GM19467 (cell line): ENCODE data around the gene PGAP6.
A peak's percentile ranks its signal among the peaks of the same experiment; 100 is the strongest.
"Not testable (repeated sequence)": the region's sequence is repeated elsewhere in the genome, so short reads cannot be mapped to it uniquely, and the experiment has no call there.

Experiments
- ATAC-seq: cut with Tn5 transposase; IDR thresholded peaks from one replicate; pipeline ENCODE4 v1.9.1; 2021; ENCODE audit warnings: mild to moderate bottlenecking, moderate library complexity; ENCODE audit not compliant: unreplicated experiment

PGAP6 gene

GRCh38 chr16:368388-369158 is 13.2 kb downstream of the PGAP6 start:
- no peak for ATAC-seq

- ATAC-seq = no peak
These were observed 14.4 kb downstream of the PGAP6 start for GRCh38 chr16:367333-367903.

- ATAC-seq = no peak
These were observed 15.3 kb downstream of the PGAP6 start for GRCh38 chr16:366476-366875.

- no peak for ATAC-seq
These were observed 16.9 kb downstream of the PGAP6 start for GRCh38 chr16:364595-365491.

- ATAC-seq = no peak
These were observed 17.9 kb downstream of the PGAP6 start for GRCh38 chr16:363766-364490.

- ATAC-seq = no peak
These were observed 18.5 kb downstream of the PGAP6 start for GRCh38 chr16:363110-363765.

GRCh38 chr16:362702-362999 is 19.1 kb downstream of the PGAP6 start:
- not testable (repeated sequence) for ATAC-seq

DNA sequence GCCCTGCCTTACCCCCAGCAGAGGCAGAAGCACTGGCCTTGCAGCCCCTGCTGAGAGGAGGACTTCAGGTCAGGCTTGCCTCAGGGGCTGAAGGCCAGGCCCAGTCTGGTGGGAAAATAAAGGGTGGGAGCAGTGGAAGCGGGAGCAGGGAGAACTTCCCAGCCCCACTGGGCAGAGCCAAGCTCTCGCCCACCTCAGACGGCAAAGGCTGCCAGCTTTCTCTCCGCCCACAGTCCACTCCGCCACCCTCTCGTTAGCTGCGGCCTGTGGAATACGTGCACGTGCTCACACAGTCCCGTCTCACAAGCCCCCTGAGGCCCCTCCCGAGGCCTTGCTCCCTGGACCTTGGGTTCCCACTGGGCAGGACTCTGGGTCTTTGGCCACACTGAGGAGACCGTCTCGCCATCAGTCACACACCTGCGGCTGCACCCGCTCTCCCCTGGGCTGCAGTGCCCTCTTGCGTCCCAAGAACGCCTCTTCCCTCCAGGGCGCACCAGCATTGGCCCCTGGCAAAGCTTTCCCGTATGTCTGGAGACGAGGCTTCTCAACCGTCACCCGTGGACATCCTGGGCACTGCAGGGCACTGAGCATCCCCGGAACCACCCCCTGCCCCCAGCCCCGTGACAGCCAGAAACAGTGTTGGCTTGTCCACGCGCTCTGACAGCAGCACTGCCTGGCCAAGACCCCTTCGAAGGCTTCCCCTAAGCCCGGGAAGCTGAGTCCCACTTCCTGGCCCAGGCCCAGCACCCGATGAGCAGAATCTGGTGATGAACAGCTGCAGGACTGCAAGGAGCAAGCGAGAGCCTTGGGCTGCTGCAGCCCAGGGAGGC is 19.7 kb downstream of the PGAP6 start:
- peak; percentile 54 for ATAC-seq

GRCh38 chr16:361341-361871 is 20.4 kb downstream of the PGAP6 start:
- no peak for ATAC-seq

GRCh38 chr16:360698-361336 is 21.0 kb downstream of the PGAP6 start:
- ATAC-seq = no peak

DNA sequence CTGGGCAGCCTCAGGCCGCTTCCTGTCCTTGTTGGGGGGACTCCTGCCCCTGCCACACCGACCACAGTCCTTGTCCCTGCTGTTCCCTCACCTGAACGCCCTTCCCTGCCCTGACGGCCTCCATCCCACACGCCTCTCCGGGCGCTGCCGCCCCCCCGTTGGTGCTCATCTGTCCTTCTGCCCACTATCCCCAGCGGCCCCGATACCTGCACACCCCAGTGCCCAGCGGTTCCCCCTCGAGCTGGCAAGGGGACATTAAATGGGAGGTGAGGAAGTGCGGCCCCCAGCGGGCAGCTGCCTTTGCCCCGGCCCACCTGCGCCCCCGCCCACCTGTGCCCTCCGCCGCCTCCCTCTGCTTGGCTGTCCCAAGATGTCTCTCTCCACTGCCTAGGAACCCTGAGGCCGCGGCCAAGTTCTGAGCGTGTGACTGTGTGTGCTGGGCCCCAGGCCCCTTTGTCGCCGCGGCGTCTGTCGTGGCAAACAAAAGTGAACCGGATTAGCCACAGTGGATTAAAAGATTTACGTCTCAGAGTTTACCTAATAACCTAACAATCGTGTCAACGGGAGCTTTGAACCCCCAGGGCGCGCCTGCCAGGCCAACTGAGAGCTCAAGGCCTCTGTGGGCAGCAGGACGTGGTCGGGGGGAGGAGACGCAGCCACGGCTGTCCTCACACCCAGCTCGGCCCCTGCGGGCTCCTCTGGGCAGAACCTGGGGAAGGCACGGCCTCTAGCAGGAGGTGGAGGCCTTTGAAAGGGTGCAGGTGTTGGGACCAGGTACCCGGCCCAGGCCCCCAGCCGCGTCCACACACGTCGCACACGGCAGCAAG is 21.7 kb downstream of the PGAP6 start:
- no peak for ATAC-seq

- no peak for ATAC-seq
These were observed 22.6 kb downstream of the PGAP6 start for GRCh38 chr16:359067-359763.

DNA sequence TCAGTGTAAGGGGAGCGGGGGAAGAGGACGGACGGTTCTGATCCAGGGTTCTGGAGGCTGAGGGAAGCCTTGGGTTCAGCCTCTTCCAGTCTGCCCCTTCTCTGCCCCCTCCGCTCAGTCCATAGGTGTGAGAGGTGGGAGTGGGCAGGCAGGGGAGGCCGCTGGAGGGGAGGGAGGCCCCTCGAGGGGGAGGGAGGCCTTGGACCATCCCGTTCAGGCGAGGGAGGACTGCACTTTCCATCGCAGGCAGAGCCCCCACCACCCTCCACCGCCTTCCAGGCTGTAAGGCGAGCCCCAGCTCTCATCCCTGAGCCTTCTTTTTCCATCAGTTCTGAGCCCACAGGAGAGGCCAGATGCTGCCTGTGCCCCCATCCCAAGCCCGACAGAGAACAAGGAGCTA is 25.0 kb downstream of the PGAP6 start:
- ATAC-seq = no peak

DNA sequence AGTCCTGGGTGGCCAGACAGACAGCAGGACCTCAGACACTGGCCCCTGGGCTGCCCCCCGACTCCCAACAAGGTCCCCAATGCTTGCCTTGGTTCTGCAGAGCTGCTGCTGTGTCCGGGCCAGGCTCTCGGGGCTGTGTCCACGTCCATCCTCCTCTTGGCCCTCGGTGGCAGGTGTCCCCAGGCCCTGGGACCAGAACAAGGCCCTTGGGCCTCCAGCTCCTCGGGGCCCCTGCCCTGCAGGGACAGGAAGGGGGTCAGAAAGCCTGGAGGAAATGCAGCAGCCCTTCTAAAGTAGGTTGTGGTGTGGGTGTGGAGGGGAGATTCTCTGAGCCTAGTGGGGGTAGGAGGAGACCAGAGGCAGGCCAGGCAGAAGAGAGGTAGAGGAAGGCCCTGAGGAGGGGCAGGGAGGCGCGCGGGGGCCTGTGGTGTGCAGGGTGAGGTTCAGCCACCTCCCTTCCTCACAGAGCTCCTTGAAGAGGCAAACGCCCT is 26.8 kb downstream of the PGAP6 start:
- no peak for ATAC-seq

DNA sequence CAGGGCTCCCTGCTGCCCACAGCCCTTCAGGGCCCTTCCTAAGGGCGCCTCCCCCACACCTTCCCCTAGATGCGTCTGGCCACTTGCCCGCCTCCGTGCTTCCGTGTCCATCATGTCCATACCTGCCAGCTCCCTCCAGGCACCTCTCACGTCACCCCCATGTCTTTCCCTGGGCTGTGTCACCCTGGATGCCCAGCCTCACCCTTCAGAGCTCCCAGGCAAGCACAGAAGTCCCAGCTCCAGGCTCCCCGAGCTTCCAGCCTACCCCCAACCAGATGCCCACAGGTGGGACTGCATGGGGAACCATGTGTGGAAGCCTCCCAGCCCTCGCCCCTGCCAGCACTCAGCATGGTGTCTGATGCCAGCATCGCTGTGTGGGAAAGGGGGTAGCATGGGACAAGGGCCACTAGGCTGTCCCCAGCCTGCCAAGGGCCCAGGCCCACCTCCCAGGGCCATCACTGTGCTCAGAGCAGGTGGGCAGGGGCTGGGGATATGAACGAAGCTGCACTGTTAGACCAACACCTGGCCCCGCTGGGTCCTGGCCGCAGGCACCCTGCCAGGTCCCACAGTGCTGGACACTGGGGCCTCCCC is 27.4 kb downstream of the PGAP6 start:
- ATAC-seq = no peak

DNA sequence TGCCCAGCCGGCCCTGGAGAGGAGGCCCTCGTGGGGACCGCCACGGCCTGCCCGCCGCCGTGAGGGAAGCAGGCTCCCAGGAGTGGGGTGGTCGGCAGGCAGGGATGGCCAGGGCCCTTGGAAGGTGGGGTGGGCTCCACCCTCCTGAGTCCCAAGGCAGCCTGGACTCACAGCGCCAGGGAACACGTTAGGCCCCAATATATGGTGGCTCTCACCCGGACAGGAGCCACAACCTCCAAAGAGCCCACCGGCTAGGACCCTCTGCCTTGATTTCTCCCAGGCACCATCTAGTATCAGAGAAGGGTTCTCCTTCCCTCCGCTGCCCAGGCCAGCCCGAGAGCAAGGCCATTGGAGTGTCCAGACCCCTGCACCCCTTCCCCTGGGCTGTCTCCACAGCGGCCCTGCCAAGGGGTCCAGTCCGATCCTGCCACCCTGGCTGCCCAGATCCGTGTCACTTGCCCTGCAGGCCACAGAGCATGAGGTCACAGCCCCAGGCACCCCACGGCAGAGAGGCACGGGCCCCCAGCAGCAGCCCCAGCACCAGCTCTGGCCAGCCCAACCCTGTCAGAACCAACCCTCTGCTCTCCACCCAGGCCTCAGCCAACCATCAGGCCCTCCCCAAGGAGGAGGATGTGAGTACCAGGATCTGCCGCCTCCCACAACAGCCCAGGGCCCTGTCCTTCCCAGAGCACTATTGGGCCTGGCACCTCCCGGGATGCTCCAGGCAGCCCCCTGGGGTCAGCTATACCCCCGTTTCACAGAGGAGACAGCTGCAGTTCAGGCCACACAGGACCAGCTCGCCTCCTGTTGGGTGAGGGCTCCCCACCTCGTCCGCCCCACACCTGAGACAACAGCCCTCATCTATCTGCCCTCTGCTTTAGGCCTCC is 28.1 kb downstream of the PGAP6 start:
- no peak for ATAC-seq
